Mesendoderm (in vitro differentiated cells): ENCODE results near the gene IFI30.

ENCODE experiments used
- DNase-seq: peaks from one replicate; pipeline ENCODE4 v3.0.0; 2013
- H2AK5ac ChIP-seq: 2 replicates; pipeline ENCODE4 v1.6.1; 2013; ENCODE audit warnings: low read length, inconsistent platforms
- H2BK120ac ChIP-seq: 2 replicates; pipeline ENCODE4 v1.6.1; 2013; ENCODE audit warnings: low read depth, mild to moderate bottlenecking, low read length, moderate library complexity, mixed read lengths
- H2BK15ac ChIP-seq: replicated peaks from 2 replicates; pipeline ENCODE4 v1.6.1; 2013; ENCODE audit warnings: low read depth, mild to moderate bottlenecking, moderate library complexity
- H2BK5ac ChIP-seq: 2 replicates; pipeline ENCODE4 v1.6.1; 2013; ENCODE audit warnings: low read length, inconsistent platforms
- H3K18ac ChIP-seq: 2 replicates; pipeline ENCODE4 v1.6.1; 2013; ENCODE audit warnings: mild to moderate bottlenecking, low read length, mixed read lengths
- H3K23ac ChIP-seq: one replicate; pipeline ENCODE4 v1.6.1; 2013; ENCODE audit warnings: low read length
- H3K27ac ChIP-seq: 2 replicates; pipeline ENCODE4 v1.5.1; 2013; ENCODE audit warnings: low read depth, mild to moderate bottlenecking, inconsistent platforms, low read length, moderate library complexity
- H3K27me3 ChIP-seq: 2 replicates; pipeline ENCODE4 v1.6.1; 2013; ENCODE audit warnings: low read length, control low read depth, mild to moderate bottlenecking, inconsistent platforms; ENCODE audit not compliant: insufficient read depth, poor library complexity
- H3K36me3 ChIP-seq: 2 replicates; pipeline ENCODE4 v1.6.1; 2013; ENCODE audit warnings: low read length, inconsistent platforms; ENCODE audit not compliant: control insufficient read depth, insufficient read depth
- H3K4ac ChIP-seq: one replicate; pipeline ENCODE4 v1.6.1; 2013; ENCODE audit warnings: low read depth, mild to moderate bottlenecking, low read length, moderate library complexity
- H3K4me1 ChIP-seq: 2 replicates; pipeline ENCODE4 v1.6.1; 2013; ENCODE audit warnings: low read depth, low read length, inconsistent platforms; ENCODE audit not compliant: control insufficient read depth
- H3K4me2 ChIP-seq: 2 replicates; pipeline ENCODE4 v1.6.1; 2013; ENCODE audit warnings: low read length
- H3K4me3 ChIP-seq: 2 replicates; pipeline ENCODE4 v1.5.1; 2013; ENCODE audit warnings: mild to moderate bottlenecking, low read length
- H3K56ac ChIP-seq: one replicate; pipeline ENCODE4 v1.6.1; 2013; ENCODE audit warnings: low read length
- H3K79me1 ChIP-seq: 2 replicates; pipeline ENCODE4 v1.6.1; 2013; ENCODE audit warnings: low read length, inconsistent platforms
- H3K79me2 ChIP-seq: 2 replicates; pipeline ENCODE4 v1.6.1; 2013; ENCODE audit warnings: mild to moderate bottlenecking, low read length; ENCODE audit not compliant: control insufficient read depth, insufficient read depth
- H3K9ac ChIP-seq: 2 replicates; pipeline ENCODE4 v1.6.1; 2013; ENCODE audit warnings: low read length, inconsistent platforms
- H4K5ac ChIP-seq: one replicate; pipeline ENCODE4 v1.6.1; 2013; ENCODE audit warnings: low read length
- H4K8ac ChIP-seq: one replicate; pipeline ENCODE4 v1.6.1; 2013; ENCODE audit warnings: low read depth, mild to moderate bottlenecking, control low read depth, low read length, moderate library complexity
- WGBS: extraction: QIAGEN DNeasy Blood & Tissue Kit; methylation state at CpG from one replicate; pipeline ENCODE4 v1.1.7; 2013; ENCODE audit warnings: low lambda C conversion rate, missing lambda C conversion rate; ENCODE audit not compliant: insufficient coverage; ENCODE audit errors: extremely low coverage; 5-methylcytosine and 5-hydroxymethylcytosine counted together

Gene IFI30

DNA sequence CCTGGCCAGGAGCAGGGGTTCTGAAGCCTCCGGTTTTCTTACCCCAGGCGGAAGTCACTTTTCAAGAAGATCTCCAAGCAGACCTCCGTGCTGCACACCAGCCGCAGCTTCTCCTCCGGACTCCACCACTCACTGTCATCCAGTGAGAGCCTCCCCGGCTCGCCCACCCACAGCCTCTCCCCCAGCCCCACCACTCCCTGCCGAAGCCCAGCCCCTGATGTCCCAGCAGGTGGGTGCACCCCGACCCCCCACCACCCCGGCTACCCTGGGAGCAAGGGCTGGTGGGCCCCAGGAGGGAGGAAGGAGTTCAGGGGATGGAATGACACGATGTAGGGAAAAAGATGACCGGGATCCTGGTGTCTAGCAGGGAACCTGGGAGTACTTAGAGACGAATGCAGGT is 26.2 kb upstream of the IFI30 start:
- H3K27ac ChIP-seq: no peak overlapping the region
- no peak overlapping the region for H2BK5ac ChIP-seq
- H3K56ac ChIP-seq: no peak overlapping the region
- DNase-seq: no peak
- H3K4me2 ChIP-seq: no peak overlapping the region
- no peak overlapping the region for H3K4ac ChIP-seq
- H3K79me1 ChIP-seq: no peaks in the 10 kb centered on the region
- no CpG with 5 or more reads among the region's 13 CpGs for WGBS
- H3K79me2 ChIP-seq: no peaks in the 10 kb centered on the region
- no peaks in the 10 kb centered on the region for H3K27me3 ChIP-seq
- no peak overlapping the region for H4K5ac ChIP-seq
- no peak overlapping the region for H3K23ac ChIP-seq
- no peak overlapping the region for H3K18ac ChIP-seq
- no peak overlapping the region for H3K9ac ChIP-seq
- no peak overlapping the region for H4K8ac ChIP-seq
- no peak overlapping the region for H2AK5ac ChIP-seq
- no peak overlapping the region for H2BK15ac ChIP-seq
- no peak overlapping the region for H2BK120ac ChIP-seq
- no peaks in the 10 kb centered on the region for H3K36me3 ChIP-seq
- H3K4me3 ChIP-seq: no peak overlapping the region
- H3K4me1 ChIP-seq: no peaks in the 10 kb centered on the region

DNA sequence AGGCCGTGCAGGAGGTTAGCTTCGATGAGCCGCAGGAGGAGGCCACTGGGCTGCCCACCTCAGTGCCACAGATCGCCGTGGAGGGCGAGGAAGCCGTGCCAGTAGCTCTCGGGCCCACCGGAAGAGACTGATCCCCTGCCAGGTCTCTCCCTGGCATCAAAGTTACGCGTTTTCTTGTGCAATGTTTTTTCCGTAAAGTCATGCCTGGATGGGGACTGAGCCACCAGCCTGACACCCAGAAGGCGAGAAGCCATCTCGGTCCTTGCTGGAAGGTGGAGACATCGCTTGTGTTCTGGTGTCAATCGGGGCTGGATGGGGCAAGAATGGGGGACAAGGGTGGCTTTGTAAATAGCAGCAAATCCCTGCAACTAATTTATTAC is 24.0 kb upstream of the IFI30 start:
- DNase-seq: no peak
- no peak overlapping the region for H3K27ac ChIP-seq
- H3K27me3 ChIP-seq: no peaks in the 10 kb centered on the region
- no peak overlapping the region for H3K4me3 ChIP-seq
- H3K18ac ChIP-seq: no peak overlapping the region
- no peak overlapping the region for H4K8ac ChIP-seq
- H4K5ac ChIP-seq: no peak overlapping the region
- H3K23ac ChIP-seq: no peak overlapping the region
- H3K79me1 ChIP-seq: peaks cover 3% of the 10 kb centered on the region
- H3K56ac ChIP-seq: no peak overlapping the region
- no peak overlapping the region for H3K4me2 ChIP-seq
- H3K4me1 ChIP-seq: no peaks in the 10 kb centered on the region
- peaks cover 2% of the 10 kb centered on the region for H3K79me2 ChIP-seq
- H3K36me3 ChIP-seq: no peaks in the 10 kb centered on the region
- H2BK5ac ChIP-seq: no peak overlapping the region
- no peak overlapping the region for H3K9ac ChIP-seq
- no peak overlapping the region for H2BK15ac ChIP-seq
- no peak overlapping the region for H2BK120ac ChIP-seq
- H3K4ac ChIP-seq: no peak overlapping the region
- no peak overlapping the region for H2AK5ac ChIP-seq
- WGBS: no CpG with 5 or more reads among the region's 16 CpGs

DNA sequence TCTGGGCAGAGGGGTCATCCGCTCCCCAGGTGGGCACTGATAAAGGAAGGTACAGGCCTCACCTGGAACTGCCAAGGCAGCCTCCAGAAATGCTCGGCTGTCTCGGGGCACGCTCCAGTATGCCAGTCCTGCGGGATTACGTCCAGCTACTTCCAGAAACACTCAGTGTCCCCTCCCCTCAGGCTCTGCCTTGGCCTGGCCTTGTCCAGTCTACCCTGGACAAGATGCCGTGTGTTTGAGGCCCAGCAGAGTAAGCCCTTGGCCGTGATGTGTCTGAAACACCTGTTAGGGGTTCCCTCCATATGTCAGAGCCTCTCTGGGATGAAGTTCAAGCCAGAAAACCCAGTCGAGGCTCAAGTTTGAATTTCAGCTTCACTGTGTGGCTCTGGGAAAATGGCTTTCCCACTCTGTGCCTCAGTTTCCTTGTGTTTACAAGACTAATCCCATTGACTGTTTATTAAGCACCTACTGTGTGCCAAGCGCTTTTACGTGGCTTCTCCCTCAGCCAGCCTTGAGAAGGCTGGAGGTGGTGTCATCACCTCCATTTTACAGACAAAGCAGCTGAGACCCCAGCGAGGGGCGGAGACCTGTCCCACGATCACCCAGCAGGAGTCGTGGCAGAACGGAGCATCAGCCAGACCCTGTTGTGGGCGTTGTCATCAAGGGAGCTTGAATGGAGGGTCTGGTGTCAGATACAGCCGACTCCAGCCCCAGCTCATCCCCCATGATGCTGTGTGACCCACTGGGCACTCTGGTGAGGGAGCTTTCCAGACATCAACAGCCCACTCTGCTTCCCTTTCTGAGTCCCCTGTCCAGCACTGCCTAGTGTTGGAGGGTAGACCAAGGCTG is 22.6 kb upstream of the IFI30 start:
- Histone ChIP-seq H3K4me1 (no peaks in the 10 kb centered on the region), H3K36me3 (no peaks in the 10 kb centered on the region), H3K23ac (no peak overlapping the region), H2AK5ac (no peak overlapping the region), H3K79me1 (peaks cover 7% of the 10 kb centered on the region), H2BK15ac (no peak overlapping the region), H3K27me3 (no peaks in the 10 kb centered on the region), H3K4me2 (no peak overlapping the region), H2BK5ac (no peak overlapping the region), H4K8ac (no peak overlapping the region), H3K4me3 (no peak overlapping the region), H3K18ac (no peak overlapping the region), H3K9ac (peak overlapping the region; percentile 53), H2BK120ac (no peak overlapping the region), H3K4ac (no peak overlapping the region), H4K5ac (no peak overlapping the region), H3K56ac (peak overlapping the region; percentile 70), H3K27ac (no peak overlapping the region), H3K79me2 (peaks cover 2% of the 10 kb centered on the region)
- DNase-seq: no peak
- no CpG with 5 or more reads among the region's 18 CpGs for WGBS

DNA sequence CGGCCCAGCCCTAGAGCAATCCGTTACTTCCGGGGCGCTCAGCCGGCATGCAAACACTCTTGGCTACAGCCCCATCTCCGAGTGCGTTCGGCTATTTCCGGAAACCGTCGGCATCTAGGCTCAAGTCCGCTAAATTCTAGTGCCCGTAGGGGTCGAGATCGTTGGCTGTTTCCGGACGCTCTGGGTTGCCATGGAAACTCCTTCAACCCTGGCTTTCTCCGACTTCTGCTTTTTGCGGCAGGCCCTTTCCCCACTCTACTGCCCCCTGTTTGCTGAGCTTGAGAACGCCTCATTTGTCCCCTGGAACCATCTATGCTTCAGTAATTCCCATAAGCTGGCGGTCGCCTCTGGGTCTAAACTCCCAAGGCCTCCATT is 21.2 kb upstream of the IFI30 start:
- Histone ChIP-seq H3K4me3 (peak overlapping the region; percentile 69), H3K27me3 (no peaks in the 10 kb centered on the region), H3K9ac (peak overlapping the region; percentile 100), H3K79me1 (peaks cover 7% of the 10 kb centered on the region), H3K18ac (peak overlapping the region; percentile 86), H3K4me2 (peak overlapping the region; percentile 98), H3K23ac (no peak overlapping the region), H4K8ac (peak overlapping the region; percentile 78), H2BK15ac (no peak overlapping the region), H3K4me1 (no peaks in the 10 kb centered on the region), H4K5ac (no peak overlapping the region), H2BK120ac (no peak overlapping the region), H2BK5ac (peak overlapping the region; percentile 94), H3K36me3 (no peaks in the 10 kb centered on the region), H3K4ac (no peak overlapping the region), H3K27ac (peak overlapping the region; percentile 98), H3K56ac (peak overlapping the region; percentile 99), H3K79me2 (peaks cover 2% of the 10 kb centered on the region), H2AK5ac (no peak overlapping the region)
- no CpG with 5 or more reads among the region's 22 CpGs for WGBS
- DNase-seq: peak; percentile 99

DNA sequence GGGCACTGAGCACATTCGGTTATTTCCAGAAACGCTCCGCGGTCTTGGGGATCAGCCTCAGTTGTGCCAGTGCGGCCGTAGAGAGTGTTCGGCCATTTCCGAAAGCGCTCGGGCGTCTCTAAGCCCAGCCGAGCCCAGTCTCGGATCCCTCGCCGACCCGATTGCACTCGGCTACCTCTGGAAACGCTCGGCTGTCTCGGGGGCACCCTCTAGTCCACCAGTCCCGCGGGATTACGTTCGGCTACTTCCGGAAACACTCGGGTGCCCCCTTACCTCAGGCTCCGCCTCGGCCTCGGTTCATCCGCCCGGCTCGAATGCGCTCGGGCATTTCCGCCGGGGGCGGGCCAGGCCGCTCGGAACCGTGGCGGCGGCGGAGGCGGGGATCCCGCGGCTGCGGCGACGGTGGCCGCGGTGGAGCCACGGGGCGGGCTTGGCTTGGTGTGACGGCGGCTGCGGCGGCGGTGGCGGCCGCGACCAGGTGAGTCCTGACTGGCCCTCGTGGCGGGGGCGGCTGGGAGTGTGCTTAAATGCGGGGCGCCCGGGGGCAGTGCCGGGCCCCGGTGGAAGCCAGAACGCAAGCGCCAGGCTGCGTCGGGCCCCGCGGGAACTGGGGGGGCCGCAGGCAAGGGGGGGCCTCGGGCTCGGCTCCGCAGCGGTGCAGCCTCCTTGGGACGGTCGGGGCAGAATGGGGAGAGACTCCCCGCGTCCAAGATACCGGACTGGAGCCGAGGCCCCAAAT is 20.6 kb upstream of the IFI30 start, which contains the start of gene PIK3R2:
PIK3R2 (plus strand) TSS at position 347 of the 739 bp plus-strand sequence. CDS start 2,717 bp downstream, outside the sequence.
- Histone ChIP-seq H3K4me1 (no peaks in the 10 kb centered on the region), H3K27me3 (no peaks in the 10 kb centered on the region), H3K4ac (peak within 1 kb of the TSS; percentile 79), H3K56ac (peak within 1 kb of the TSS; percentile 99), H3K27ac (peak within 1 kb of the TSS; percentile 98), H3K79me1 (peaks cover 7% of the 10 kb centered on the region), H2AK5ac (no peak within 1 kb of the TSS), H2BK15ac (no peak within 1 kb of the TSS), H3K4me3 (peak within 1 kb of the TSS; percentile 70), H4K8ac (peak within 1 kb of the TSS; percentile 95), H4K5ac (no peak within 1 kb of the TSS), H3K9ac (peak within 1 kb of the TSS; percentile 100), H2BK120ac (no peak within 1 kb of the TSS), H3K79me2 (peaks cover 2% of the 10 kb centered on the region), H2BK5ac (peak within 1 kb of the TSS; percentile 94), H3K4me2 (peak within 1 kb of the TSS; percentile 98), H3K18ac (peak within 1 kb of the TSS; percentile 86), H3K23ac (peak within 1 kb of the TSS; percentile 66), H3K36me3 (no peaks in the 10 kb centered on the region)
- DNase-seq: peak; percentile 99
- WGBS: no CpG with 5 or more reads among the region's 86 CpGs
